HEK293 (cell line): Measurements from ENCODE around the gene KBTBD8.

Experiments used
- CTCF ChIA-PET: fragments of 350-600 bp; formaldehyde crosslinking; extraction: SDS; loops from one replicate; lab custom pipeline; 2021; ENCODE audit warnings: antibody characterized with exemption; lab: Yijun Ruan, JAX
- POLR2A ChIA-PET: fragments of 300-600 bp; formaldehyde crosslinking; extraction: SDS; loops from one replicate; lab custom pipeline; 2020; ENCODE audit warnings: antibody characterized with exemption, inconsistent platforms; lab: Yijun Ruan, JAX
- H3K27ac ChIP-seq: fragments of 200-500 bp; sonication (Bioruptor generic); 2 replicates; pipeline ENCODE4 v1.5.1; 2014; ENCODE audit warnings: low read depth, low read length, control low read depth, inconsistent platforms; ENCODE audit errors: extremely low read depth
- H3K36me3 ChIP-seq, 2 experiments: fragments of 200-500 bp in 1 of 2; sonication (Bioruptor generic) in 1 of 2; 1 replicate in 1 of 2; 2 replicates in 1 of 2; pipeline ENCODE4 v1.5.1; 2014 to 2017; ENCODE audit warnings: inconsistent platforms in 2 of 2, low read length in 2 of 2; ENCODE audit not compliant: control insufficient read depth in 2 of 2, insufficient read depth in 1 of 2
- H3K4me1 ChIP-seq: fragments of 200-500 bp; sonication (Bioruptor generic); 2 replicates; pipeline ENCODE4 v1.5.1; 2014; ENCODE audit warnings: mild to moderate bottlenecking, low read length, inconsistent platforms; ENCODE audit not compliant: control insufficient read depth, insufficient read depth
- H3K4me3 ChIP-seq: 2 replicates; pipeline ENCODE4 v1.5.1; 2011; ENCODE audit warnings: low read depth, mild to moderate bottlenecking, control low read depth, low read length, moderate library complexity
- H3K9me3 ChIP-seq: fragments of 200-500 bp; sonication (Bioruptor generic); 2 replicates; pipeline ENCODE4 v1.5.1; 2014; ENCODE audit warnings: low read depth, low read length, inconsistent platforms; ENCODE audit not compliant: control insufficient read depth, insufficient read depth
- BCL11B ChIP-seq: fragments of 450-650 bp; formaldehyde crosslinking; IDR thresholded peaks from 2 replicates; pipeline ENCODE4 v1.5.1; 2016; ENCODE audit warnings: low read depth, missing biosample characterization, missing genetic modification characterization
- GLIS2 ChIP-seq: fragments of 450-650 bp; formaldehyde crosslinking; IDR thresholded peaks from 2 replicates; pipeline ENCODE4 v1.5.1; 2016; ENCODE audit warnings: missing biosample characterization, missing genetic modification characterization
- HOXC10 ChIP-seq: sonication (generic); formaldehyde crosslinking; IDR thresholded peaks from 2 replicates; pipeline ENCODE4 v1.8.1; 2023; ENCODE audit warnings: mild to moderate bottlenecking, missing genetic modification reagents
- TRIM28 ChIP-seq: IDR thresholded peaks from 2 replicates; pipeline ENCODE4 v1.6.1; 2011; ENCODE audit warnings: low read length, control low read depth, borderline replicate concordance
- YY2 ChIP-seq: fragments of 450-650 bp; formaldehyde crosslinking; IDR thresholded peaks from 2 replicates; pipeline ENCODE4 v1.5.1; 2016; ENCODE audit warnings: missing biosample characterization, missing genetic modification characterization
- ZNF112 ChIP-seq: fragments of 450-650 bp; formaldehyde crosslinking; IDR thresholded peaks from 2 replicates; pipeline ENCODE4 v1.5.0; 2017; ENCODE audit warnings: missing biosample characterization, missing genetic modification characterization
- ZNF146 ChIP-seq: fragments of 450-650 bp; formaldehyde crosslinking; IDR thresholded peaks from 2 replicates; pipeline ENCODE4 v1.5.1; 2016; ENCODE audit warnings: missing biosample characterization, missing genetic modification characterization
- ZNF184 ChIP-seq: fragments of 450-650 bp; IDR thresholded peaks from 2 replicates; pipeline ENCODE4 v1.5.1; 2018; ENCODE audit warnings: missing biosample characterization, mild to moderate bottlenecking, missing genetic modification characterization
- ZNF24 ChIP-seq: fragments of 450-650 bp; formaldehyde crosslinking; IDR thresholded peaks from 2 replicates; pipeline ENCODE4 v1.5.1; 2016; ENCODE audit warnings: missing biosample characterization, missing genetic modification characterization
- ZNF274 ChIP-seq, 2 experiments: fragments of 200-500 bp in 1 of 2; fragments of 450-650 bp in 1 of 2; sonication (Bioruptor generic) in 1 of 2; formaldehyde crosslinking in 1 of 2; IDR thresholded peaks; 2 replicates each; pipeline versions ENCODE4 v1.5.1 to v1.6.1; 2014 to 2016; ENCODE audit warnings: borderline replicate concordance in 1 of 2, inconsistent platforms in 1 of 2, low read length in 1 of 2, missing biosample characterization in 1 of 2, missing genetic modification characterization in 1 of 2
- ZNF302 ChIP-seq: fragments of 450-650 bp; formaldehyde crosslinking; IDR thresholded peaks from 2 replicates; pipeline ENCODE4 v1.5.1; 2016; ENCODE audit warnings: missing biosample characterization, missing genetic modification characterization, low read depth
- ZNF350 ChIP-seq: fragments of 450-650 bp; formaldehyde crosslinking; IDR thresholded peaks from 2 replicates; pipeline ENCODE4 v1.5.0; 2017; ENCODE audit warnings: missing biosample characterization, mild to moderate bottlenecking, missing genetic modification characterization
- ZNF433 ChIP-seq: fragments of 450-650 bp; formaldehyde crosslinking; IDR thresholded peaks from 2 replicates; pipeline ENCODE4 v1.5.1; 2016; ENCODE audit warnings: missing biosample characterization, missing genetic modification characterization, low read depth
- ZNF514 ChIP-seq: fragments of 450-650 bp; formaldehyde crosslinking; IDR thresholded peaks from 2 replicates; pipeline ENCODE4 v1.5.1; 2016; ENCODE audit warnings: missing biosample characterization, missing genetic modification characterization
- ZNF529 ChIP-seq: fragments of 450-650 bp; formaldehyde crosslinking; IDR thresholded peaks from 2 replicates; pipeline ENCODE4 v1.5.1; 2017; ENCODE audit warnings: missing genetic modification characterization, missing biosample characterization; ENCODE audit not compliant: insufficient replicate concordance
- ZNF600 ChIP-seq: fragments of 450-650 bp; formaldehyde crosslinking; IDR thresholded peaks from 2 replicates; pipeline ENCODE4 v1.5.1; 2016; ENCODE audit warnings: missing biosample characterization, missing genetic modification characterization
- ZNF654 ChIP-seq: fragments of 450-650 bp; formaldehyde crosslinking; IDR thresholded peaks from 2 replicates; pipeline ENCODE4 v1.5.1; 2016; ENCODE audit warnings: low read depth, missing biosample characterization, missing genetic modification characterization
- ZNF660 ChIP-seq: fragments of 450-650 bp; IDR thresholded peaks from 2 replicates; pipeline ENCODE4 v1.5.1; 2018; ENCODE audit warnings: missing biosample characterization, mild to moderate bottlenecking, missing genetic modification characterization
- ZNF664 ChIP-seq: fragments of 450-650 bp; formaldehyde crosslinking; IDR thresholded peaks from 2 replicates; pipeline ENCODE4 v1.5.1; 2016; ENCODE audit warnings: missing biosample characterization, missing genetic modification characterization
- ZNF768 ChIP-seq: fragments of 450-650 bp; formaldehyde crosslinking; IDR thresholded peaks from 2 replicates; pipeline ENCODE4 v1.5.1; 2018; ENCODE audit warnings: missing biosample characterization, mild to moderate bottlenecking, missing genetic modification characterization
- TF ChIP-seq, protein P1 (sequence below): fragments of 450-650 bp; formaldehyde crosslinking; IDR thresholded peaks from 2 replicates; pipeline ENCODE4 v1.5.1; 2017; ENCODE audit warnings: missing biosample characterization, missing genetic modification characterization
- TF ChIP-seq, protein P2 (sequence below): fragments of 450-650 bp; formaldehyde crosslinking; IDR thresholded peaks from 2 replicates; pipeline ENCODE4 v1.5.1; 2016; ENCODE audit warnings: missing biosample characterization, missing genetic modification characterization
- TF ChIP-seq, protein P3 (sequence below): fragments of 450-650 bp; formaldehyde crosslinking; IDR thresholded peaks from 2 replicates; pipeline ENCODE4 v1.5.1; 2016; ENCODE audit warnings: missing biosample characterization, missing genetic modification characterization
- TF ChIP-seq, protein P4 (sequence below): fragments of 450-650 bp; formaldehyde crosslinking; IDR thresholded peaks from 2 replicates; pipeline ENCODE4 v1.5.1; 2016; ENCODE audit warnings: missing biosample characterization, missing genetic modification characterization
- TF ChIP-seq, protein P5 (sequence below): fragments of 450-650 bp; formaldehyde crosslinking; IDR thresholded peaks from 2 replicates; pipeline ENCODE4 v1.5.1; 2017; ENCODE audit warnings: missing biosample characterization, missing genetic modification characterization

KBTBD8 gene

DNA sequence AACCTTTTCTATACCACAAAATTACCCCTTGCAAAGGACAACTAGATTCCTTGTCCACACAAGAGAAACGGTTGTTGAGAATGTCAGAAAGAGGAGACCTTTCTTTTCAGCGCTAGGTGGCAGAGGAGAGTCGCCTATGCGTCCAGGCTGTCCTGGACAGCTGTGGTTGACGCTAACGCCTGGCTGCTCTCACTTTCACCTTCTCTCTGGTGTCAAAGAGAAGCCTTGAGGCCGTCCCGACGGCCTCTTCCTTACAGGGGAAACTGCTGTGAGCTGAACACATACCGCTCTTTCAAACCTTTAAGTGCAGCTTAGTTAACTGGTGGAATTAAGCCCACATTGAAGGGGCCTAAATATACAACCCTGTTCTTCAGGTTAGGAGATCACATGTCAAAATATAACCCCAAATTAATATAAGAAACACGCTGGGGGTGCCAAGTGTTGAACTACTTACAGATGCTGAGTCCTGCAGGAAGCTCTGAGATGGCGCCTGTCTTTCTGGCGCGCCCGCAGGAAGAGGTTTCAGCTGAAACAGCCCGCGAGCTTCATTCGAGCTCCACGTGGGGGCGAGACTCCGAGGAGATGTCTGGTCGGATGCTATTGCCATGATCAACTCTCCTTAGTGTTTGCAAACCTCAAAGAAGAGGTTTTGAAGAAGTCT lies 26.1 kb upstream of the KBTBD8 start:
- H3K27ac ChIP-seq = no peak overlapping the region
- CTCF ChIA-PET = interaction anchor here (0.6 to 4.1 kb wide), 15 partner anchors 12 to 1973 kb away, joined by 3 to 21 read pairs (median 3); partner anchors contain the start of gene KBTBD8
- no peaks in the 10 kb centered on the region for H3K4me1 ChIP-seq
- POLR2A ChIA-PET = no interaction called here
- no peaks in the 10 kb centered on the region for H3K9me3 ChIP-seq
- no peak overlapping the region for H3K4me3 ChIP-seq
- no peaks in the 10 kb centered on the region for H3K36me3 ChIP-seq
- TF ChIP-seq, protein P1, sequence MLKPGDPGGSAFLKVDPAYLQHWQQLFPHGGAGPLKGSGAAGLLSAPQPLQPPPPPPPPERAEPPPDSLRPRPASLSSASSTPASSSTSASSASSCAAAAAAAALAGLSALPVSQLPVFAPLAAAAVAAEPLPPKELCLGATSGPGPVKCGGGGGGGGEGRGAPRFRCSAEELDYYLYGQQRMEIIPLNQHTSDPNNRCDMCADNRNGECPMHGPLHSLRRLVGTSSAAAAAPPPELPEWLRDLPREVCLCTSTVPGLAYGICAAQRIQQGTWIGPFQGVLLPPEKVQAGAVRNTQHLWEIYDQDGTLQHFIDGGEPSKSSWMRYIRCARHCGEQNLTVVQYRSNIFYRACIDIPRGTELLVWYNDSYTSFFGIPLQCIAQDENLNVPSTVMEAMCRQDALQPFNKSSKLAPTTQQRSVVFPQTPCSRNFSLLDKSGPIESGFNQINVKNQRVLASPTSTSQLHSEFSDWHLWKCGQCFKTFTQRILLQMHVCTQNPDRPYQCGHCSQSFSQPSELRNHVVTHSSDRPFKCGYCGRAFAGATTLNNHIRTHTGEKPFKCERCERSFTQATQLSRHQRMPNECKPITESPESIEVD (tag by site-specific recombination) = no peak
- TF ChIP-seq ZNF654 (tag by site-specific recombination) (peak; percentile 78), ZNF350 (tag by site-specific recombination) (no peak), YY2 (no peak), BCL11B (tag by site-specific recombination) (no peak), ZNF302 (tag by site-specific recombination) (no peak)
- TF ChIP-seq, protein P2, sequence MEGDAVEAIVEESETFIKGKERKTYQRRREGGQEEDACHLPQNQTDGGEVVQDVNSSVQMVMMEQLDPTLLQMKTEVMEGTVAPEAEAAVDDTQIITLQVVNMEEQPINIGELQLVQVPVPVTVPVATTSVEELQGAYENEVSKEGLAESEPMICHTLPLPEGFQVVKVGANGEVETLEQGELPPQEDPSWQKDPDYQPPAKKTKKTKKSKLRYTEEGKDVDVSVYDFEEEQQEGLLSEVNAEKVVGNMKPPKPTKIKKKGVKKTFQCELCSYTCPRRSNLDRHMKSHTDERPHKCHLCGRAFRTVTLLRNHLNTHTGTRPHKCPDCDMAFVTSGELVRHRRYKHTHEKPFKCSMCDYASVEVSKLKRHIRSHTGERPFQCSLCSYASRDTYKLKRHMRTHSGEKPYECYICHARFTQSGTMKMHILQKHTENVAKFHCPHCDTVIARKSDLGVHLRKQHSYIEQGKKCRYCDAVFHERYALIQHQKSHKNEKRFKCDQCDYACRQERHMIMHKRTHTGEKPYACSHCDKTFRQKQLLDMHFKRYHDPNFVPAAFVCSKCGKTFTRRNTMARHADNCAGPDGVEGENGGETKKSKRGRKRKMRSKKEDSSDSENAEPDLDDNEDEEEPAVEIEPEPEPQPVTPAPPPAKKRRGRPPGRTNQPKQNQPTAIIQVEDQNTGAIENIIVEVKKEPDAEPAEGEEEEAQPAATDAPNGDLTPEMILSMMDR (tag by site-specific recombination) = peak; percentile 33; the same call in 1 of the 2 replicates

DNA sequence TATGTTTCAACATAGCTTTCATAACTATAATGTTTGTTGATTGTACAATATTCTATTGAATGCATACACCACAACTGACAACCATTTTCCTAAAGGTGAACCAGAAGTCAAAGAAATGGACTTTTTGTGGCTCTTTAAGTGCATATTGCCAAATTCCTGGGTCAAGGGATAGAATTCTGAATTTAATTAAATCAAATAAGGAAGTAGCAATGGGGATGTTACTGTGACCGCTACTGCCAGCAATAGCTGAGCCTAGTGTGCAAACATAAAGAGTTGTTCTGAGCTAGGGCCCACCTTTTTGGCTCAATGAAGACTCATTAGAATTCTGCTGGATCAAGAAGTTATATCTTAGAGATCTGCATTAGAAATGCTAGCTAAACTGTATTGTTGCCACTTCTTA lies 17.3 kb upstream of the KBTBD8 start:
- Histone ChIP-seq H3K9me3 (no peaks in the 10 kb centered on the region), H3K36me3 (no peaks in the 10 kb centered on the region), H3K27ac (no peak overlapping the region), H3K4me3 (no peak overlapping the region), H3K4me1 (no peaks in the 10 kb centered on the region)
- ChIA-PET CTCF (no interaction called here), POLR2A (no interaction called here)
- TF ChIP-seq ZNF768 (tag by site-specific recombination) = no peak
- no peak for TF ChIP-seq ZNF433 (tag by site-specific recombination)
- TF ChIP-seq, protein P3, sequence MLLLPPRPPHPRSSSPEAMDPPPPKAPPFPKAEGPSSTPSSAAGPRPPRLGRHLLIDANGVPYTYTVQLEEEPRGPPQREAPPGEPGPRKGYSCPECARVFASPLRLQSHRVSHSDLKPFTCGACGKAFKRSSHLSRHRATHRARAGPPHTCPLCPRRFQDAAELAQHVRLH (tag by site-specific recombination) = no peak
- no peak for TF ChIP-seq ZNF600 (tag by site-specific recombination)
- TF ChIP-seq TRIM28 = no peak
- TF ChIP-seq ZNF146 = no peak
- TF ChIP-seq HOXC10 (CRISPR knock-in tag) = no peak
- TF ChIP-seq, protein P4, sequence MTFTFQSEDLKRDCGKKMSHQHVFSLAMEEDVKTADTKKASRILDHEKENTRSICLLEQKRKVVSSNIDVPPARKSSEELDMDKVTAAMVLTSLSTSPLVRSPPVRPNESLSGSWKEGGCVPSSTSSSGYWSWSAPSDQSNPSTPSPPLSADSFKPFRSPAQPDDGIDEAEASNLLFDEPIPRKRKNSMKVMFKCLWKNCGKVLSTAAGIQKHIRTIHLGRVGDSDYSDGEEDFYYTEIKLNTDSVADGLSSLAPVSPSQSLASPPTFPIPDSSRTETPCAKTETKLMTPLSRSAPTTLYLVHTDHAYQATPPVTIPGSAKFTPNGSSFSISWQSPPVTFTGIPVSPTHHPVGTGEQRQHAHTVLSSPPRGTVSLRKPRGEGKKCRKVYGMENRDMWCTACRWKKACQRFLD (tag by site-specific recombination) = no peak
- TF ChIP-seq, all 188 proteins: peak for 0

DNA sequence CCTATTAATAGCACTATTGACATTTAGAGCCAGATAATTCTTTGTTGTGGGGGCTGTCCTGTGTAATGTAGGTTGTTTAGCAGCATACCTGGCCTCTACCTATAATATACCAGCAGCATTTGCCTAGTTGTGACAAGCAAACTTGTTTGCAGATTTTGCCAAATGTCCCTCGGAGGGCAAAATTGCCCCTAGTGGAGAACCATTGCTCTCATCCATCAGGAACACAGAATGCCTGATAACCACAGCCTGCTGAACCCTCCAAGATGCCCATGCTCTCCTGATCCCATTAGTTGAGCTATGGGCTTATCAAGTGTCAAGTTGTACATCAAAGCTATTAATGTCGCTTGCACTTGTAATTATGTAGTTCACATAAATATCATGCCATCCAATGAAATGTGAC lies 15.0 kb upstream of the KBTBD8 start:
- no peaks in the 10 kb centered on the region for H3K36me3 ChIP-seq
- POLR2A ChIA-PET = no interaction called here
- no peak overlapping the region for H3K4me3 ChIP-seq
- no peaks in the 10 kb centered on the region for H3K4me1 ChIP-seq
- CTCF ChIA-PET = interaction anchor here (0.6 to 1.7 kb wide), 4 partner anchors 12 to 309 kb away, joined by 3 to 6 read pairs (median 4); partner anchors contain the start of gene KBTBD8
- no peak overlapping the region for H3K27ac ChIP-seq
- no peaks in the 10 kb centered on the region for H3K9me3 ChIP-seq
- TF ChIP-seq ZNF112 (tag by site-specific recombination) = no peak
- no peak for TF ChIP-seq ZNF514 (tag by site-specific recombination)
- no peak for TF ChIP-seq ZNF529 (tag by site-specific recombination)
- no peak for TF ChIP-seq ZNF184 (tag by site-specific recombination)
- no peak for TF ChIP-seq ZNF24 (tag by site-specific recombination)
- no peak for TF ChIP-seq ZNF664 (tag by site-specific recombination)
- TF ChIP-seq, protein P5, sequence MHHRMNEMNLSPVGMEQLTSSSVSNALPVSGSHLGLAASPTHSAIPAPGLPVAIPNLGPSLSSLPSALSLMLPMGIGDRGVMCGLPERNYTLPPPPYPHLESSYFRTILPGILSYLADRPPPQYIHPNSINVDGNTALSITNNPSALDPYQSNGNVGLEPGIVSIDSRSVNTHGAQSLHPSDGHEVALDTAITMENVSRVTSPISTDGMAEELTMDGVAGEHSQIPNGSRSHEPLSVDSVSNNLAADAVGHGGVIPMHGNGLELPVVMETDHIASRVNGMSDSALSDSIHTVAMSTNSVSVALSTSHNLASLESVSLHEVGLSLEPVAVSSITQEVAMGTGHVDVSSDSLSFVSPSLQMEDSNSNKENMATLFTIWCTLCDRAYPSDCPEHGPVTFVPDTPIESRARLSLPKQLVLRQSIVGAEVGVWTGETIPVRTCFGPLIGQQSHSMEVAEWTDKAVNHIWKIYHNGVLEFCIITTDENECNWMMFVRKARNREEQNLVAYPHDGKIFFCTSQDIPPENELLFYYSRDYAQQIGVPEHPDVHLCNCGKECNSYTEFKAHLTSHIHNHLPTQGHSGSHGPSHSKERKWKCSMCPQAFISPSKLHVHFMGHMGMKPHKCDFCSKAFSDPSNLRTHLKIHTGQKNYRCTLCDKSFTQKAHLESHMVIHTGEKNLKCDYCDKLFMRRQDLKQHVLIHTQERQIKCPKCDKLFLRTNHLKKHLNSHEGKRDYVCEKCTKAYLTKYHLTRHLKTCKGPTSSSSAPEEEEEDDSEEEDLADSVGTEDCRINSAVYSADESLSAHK = no peak
- TF ChIP-seq GLIS2 (tag by site-specific recombination) = no peak
- TF ChIP-seq ZNF660 = no peak
- TF ChIP-seq ZNF274 (IDR thresholded peaks at IDR 0.05; ENCODE audit: low read length) = no peak
- no peak for TF ChIP-seq ZNF274 (tag by site-specific recombination; IDR thresholded peaks at IDR 0.05; ENCODE audit: borderline replicate concordance)
